Measurements from ENCODE around the gene GASK1A. TPM values are rescaled to one million over a fixed set of nuclear protein-coding genes. Genes with fewer than 3 reads are reported as not detected.

GASK1A gene
- total and polyA plus RNA-seq, 2 of the 4 experiments (the other 2 are of a cell fraction), result 0.18 to 0.19 TPM

- no peaks in the 10 kb centered on the region for H3K36me3 ChIP-seq (ENCODE audit: control insufficient read depth, insufficient read depth, low read length)
- no TSS peak for BruUV-seq (replicated peaks)
- no peaks in the 10 kb centered on the region for H3K4me1 ChIP-seq (ENCODE audit: control insufficient read depth, insufficient read depth, low read length)
- H2AK5ac ChIP-seq (ENCODE audit: low read depth, low read length), result no peak overlapping the region
- POLR2A ChIA-PET (ENCODE audit: unreplicated experiment), result no interaction called here
- H4K8ac ChIP-seq (ENCODE audit: low read depth in 2 of 2, low read length in 2 of 2), result no peak overlapping the region
- H2BK15ac ChIP-seq (ENCODE audit: low read depth, low read length), result no peak overlapping the region
- intact Hi-C loops (cut with micrococcal nuclease) (no loop called here), in situ Hi-C loops (cut with MboI; ENCODE audit: low sequenced_read_pairs) (no loop called here), dilution Hi-C loops (cut with HindIII; ENCODE audit: low sequenced_read_pairs, unreplicated experiment) (no loop called here)
- no peak overlapping the region for H3K4ac ChIP-seq (ENCODE audit: low read depth, low read length)
- no peaks in the 10 kb centered on the region for H4K20me1 ChIP-seq (ENCODE audit: insufficient read depth, low read length)
- H2AFZ ChIP-seq (replicated peaks; ENCODE audit: low read length, poor library complexity), result no peak overlapping the region
- CTCF ChIA-PET, result no interaction called here
- H3K79me1 ChIP-seq (ENCODE audit: low read depth in 1 of 2, low read length in 2 of 2), result no peaks in the 10 kb centered on the region
- no peak overlapping the region for H3K4me3 ChIP-seq (ENCODE audit: insufficient read depth, low read depth, low read length)
- H2AK9ac ChIP-seq (replicated peaks; ENCODE audit: low read depth, low read length, poor library complexity), result no peak overlapping the region
- WGBS, 2 experiments (ENCODE audit: extremely low coverage in 2 of 2, insufficient read length in 1 of 2), result no CpG with 5 or more reads among the region's 6 CpGs
- no peaks in the 10 kb centered on the region for H3K9me1 ChIP-seq (ENCODE audit: insufficient read depth, low read length)
- H2BK5ac ChIP-seq (ENCODE audit: low read depth, low read length, poor library complexity, severe bottlenecking), result no peak overlapping the region
- ATAC-seq (ENCODE audit: low read depth) (no peak), DNase-seq (no peak)
- TF ChIP-seq, protein P1, sequence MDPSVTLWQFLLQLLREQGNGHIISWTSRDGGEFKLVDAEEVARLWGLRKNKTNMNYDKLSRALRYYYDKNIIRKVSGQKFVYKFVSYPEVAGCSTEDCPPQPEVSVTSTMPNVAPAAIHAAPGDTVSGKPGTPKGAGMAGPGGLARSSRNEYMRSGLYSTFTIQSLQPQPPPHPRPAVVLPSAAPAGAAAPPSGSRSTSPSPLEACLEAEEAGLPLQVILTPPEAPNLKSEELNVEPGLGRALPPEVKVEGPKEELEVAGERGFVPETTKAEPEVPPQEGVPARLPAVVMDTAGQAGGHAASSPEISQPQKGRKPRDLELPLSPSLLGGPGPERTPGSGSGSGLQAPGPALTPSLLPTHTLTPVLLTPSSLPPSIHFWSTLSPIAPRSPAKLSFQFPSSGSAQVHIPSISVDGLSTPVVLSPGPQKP (IDR thresholded peaks at IDR 0.05; ENCODE audit: borderline replicate concordance, low read depth, low read length), result no peak
- TF ChIP-seq USF2 (IDR thresholded peaks at IDR 0.05; ENCODE audit: low read depth, low read length), result no peak
- TF ChIP-seq SMC3 (IDR thresholded peaks at IDR 0.05; ENCODE audit: low read depth, low read length), result no peak
- TF ChIP-seq RAD21 (IDR thresholded peaks at IDR 0.05; ENCODE audit: low read length), result no peak
- TF ChIP-seq MAZ (IDR thresholded peaks at IDR 0.05; ENCODE audit: borderline replicate concordance, low read depth, low read length), result no peak
- no peak for TF ChIP-seq CHD1 (IDR thresholded peaks at IDR 0.05; ENCODE audit: low read depth, low read length)
- no peak for TF ChIP-seq MXI1 (IDR thresholded peaks at IDR 0.05; ENCODE audit: borderline replicate concordance, low read depth, low read length)
- no peak for TF ChIP-seq RCOR1 (IDR thresholded peaks at IDR 0.05; ENCODE audit: insufficient replicate concordance, low read length)
- no peak for TF ChIP-seq POLR2A (IDR thresholded peaks at IDR 0.05; ENCODE audit: low read depth, low read length)
- no peak for TF ChIP-seq CEBPB (IDR thresholded peaks at IDR 0.05; ENCODE audit: low read depth, low read length)
- TF ChIP-seq BHLHE40 (IDR thresholded peaks at IDR 0.05; ENCODE audit: low read depth, low read length), result no peak
- no peak for TF ChIP-seq RFX5 (IDR thresholded peaks at IDR 0.05; ENCODE audit: low read depth, low read length)
- no peak for TF ChIP-seq NFE2L2 (IDR thresholded peaks at IDR 0.05; ENCODE audit: low read depth, low read length)
- TF ChIP-seq FOS (IDR thresholded peaks at IDR 0.05; ENCODE audit: low read depth, low read length), result no peak
- TF ChIP-seq, protein P2, sequence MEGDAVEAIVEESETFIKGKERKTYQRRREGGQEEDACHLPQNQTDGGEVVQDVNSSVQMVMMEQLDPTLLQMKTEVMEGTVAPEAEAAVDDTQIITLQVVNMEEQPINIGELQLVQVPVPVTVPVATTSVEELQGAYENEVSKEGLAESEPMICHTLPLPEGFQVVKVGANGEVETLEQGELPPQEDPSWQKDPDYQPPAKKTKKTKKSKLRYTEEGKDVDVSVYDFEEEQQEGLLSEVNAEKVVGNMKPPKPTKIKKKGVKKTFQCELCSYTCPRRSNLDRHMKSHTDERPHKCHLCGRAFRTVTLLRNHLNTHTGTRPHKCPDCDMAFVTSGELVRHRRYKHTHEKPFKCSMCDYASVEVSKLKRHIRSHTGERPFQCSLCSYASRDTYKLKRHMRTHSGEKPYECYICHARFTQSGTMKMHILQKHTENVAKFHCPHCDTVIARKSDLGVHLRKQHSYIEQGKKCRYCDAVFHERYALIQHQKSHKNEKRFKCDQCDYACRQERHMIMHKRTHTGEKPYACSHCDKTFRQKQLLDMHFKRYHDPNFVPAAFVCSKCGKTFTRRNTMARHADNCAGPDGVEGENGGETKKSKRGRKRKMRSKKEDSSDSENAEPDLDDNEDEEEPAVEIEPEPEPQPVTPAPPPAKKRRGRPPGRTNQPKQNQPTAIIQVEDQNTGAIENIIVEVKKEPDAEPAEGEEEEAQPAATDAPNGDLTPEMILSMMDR (conservative IDR thresholded peaks at IDR 0.05; ENCODE audit: low read depth, low read length), result no peak
- no peak for TF ChIP-seq MAFK (IDR thresholded peaks at IDR 0.05; ENCODE audit: low read depth, low read length)
- no peak overlapping the region for H3K14ac ChIP-seq (replicated peaks; ENCODE audit: low read depth, low read length)
- peaks cover 5% of the 10 kb centered on the region; the same call in 1 of the 2 replicates for H3K9me3 ChIP-seq (ENCODE audit: control insufficient read depth, insufficient read depth, low read length)
- H3K9ac ChIP-seq (ENCODE audit: low read depth, low read length), result no peak overlapping the region
- H3K56ac ChIP-seq (ENCODE audit: extremely low read depth, insufficient read depth, low read length), result no peak overlapping the region
- H3K18ac ChIP-seq (ENCODE audit: low read depth, low read length), result no peak overlapping the region
- H2BK120ac ChIP-seq (ENCODE audit: low read depth, low read length), result no peak overlapping the region
- no peak overlapping the region for H2BK20ac ChIP-seq (ENCODE audit: low read depth, low read length)
- no peak overlapping the region for H3K4me2 ChIP-seq (ENCODE audit: low read depth, low read length)
- no peak overlapping the region for H4K5ac ChIP-seq (ENCODE audit: low read depth, low read length)
- no peak overlapping the region for H4K91ac ChIP-seq (ENCODE audit: insufficient read depth, low read depth, low read length)
- H3K23ac ChIP-seq (ENCODE audit: low read depth, low read length), result no peak overlapping the region
- H3K27me3 ChIP-seq (ENCODE audit: control insufficient read depth, insufficient read depth, low read length), result no peaks in the 10 kb centered on the region
- no peak overlapping the region for H3K27ac ChIP-seq (ENCODE audit: insufficient read depth, low read length)
Measured at GRCh38 chr3:43019006-43019809, 40.1 kb downstream of the GASK1A start.

Data from IMR-90 (cell line).